HL-60/S4 treated with phorbol 12-myristate 13-acetate at 8.2 ng/mL for 4 days and 3 days (cell line): Measurements from ENCODE around the gene MAN1A1.
"Not testable (repeated sequence)": the region's sequence is repeated elsewhere in the genome, so short reads cannot be mapped to it uniquely, and the experiment has no call there.

Source experiments
- in situ Hi-C: fragments of 300-500 bp; cut with MboI; formaldehyde crosslinking; loops from 2 replicates; pipeline ENCODE4 v1.15.0; 2022; ENCODE audit warnings: low sequenced_read_pairs

MAN1A1 gene

DNA sequence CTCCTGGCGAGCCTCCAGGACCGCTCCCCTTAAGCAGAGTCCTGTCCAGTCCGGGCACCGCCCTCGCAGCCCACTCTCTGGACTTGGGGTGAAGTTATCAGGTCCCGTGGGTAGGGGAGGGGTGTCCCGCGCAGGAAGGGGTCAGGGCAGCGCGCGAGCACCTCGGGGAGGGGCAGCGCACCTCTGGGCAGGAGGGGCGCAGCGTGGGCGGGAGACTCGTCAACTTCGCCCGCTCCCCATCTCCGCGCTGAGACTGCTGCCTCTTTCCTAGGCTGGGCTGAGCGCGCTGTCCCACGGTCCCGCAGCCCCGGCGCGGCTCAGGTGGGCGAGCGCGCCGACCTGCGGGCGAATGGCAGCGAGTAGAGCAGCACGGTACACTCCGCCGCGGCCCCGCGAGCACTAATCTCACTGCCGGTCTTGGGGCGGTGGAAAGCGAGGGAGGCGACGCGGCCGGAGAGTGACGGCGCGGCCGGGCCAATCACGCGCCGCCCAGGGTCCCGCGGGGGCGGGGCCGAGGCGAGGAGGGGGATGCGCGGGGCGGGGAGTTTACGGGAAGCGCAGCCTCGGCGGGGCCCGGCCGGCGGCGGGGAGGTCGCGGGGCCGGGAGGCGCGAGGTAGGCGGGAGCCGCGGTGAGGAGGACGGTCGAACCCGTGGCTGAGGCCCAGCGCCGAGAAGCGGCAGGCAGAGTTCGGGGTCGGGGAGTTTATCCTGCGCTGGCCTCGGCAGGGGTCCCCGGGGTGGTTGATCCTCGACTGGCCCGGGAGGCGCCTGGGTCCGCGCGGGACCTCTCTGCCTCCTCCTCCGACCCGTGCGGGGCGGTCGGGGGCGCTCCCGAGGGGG is at the start of gene MAN1A1:
Gene MAN1A1 (minus strand): TSS at position 401 of the 841 bp plus-strand sequence. CDS start 696 bp downstream, outside the sequence.
- in situ Hi-C loops, result no loop called here

DNA sequence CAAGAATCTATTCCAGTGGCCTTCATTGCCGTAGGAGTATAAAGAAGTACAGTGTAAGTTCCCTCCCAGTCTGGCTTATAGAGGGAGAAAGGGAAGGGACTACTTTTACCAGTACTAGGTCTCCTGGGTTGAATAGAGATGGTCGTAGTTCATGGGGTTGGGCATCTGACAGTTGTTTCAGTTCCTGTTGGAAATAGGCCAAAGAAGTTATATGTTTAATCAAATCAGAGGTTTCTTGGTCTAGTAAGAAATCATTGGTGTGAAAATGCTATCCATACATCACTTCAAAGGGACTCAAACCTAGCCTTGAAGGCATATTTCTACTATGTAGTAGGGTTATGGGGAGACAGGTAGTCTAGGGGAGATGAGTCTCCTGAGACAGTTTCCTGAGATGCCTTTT is 45.6 kb upstream of the MAN1A1 start:
- in situ Hi-C loops, result no loop called here

DNA sequence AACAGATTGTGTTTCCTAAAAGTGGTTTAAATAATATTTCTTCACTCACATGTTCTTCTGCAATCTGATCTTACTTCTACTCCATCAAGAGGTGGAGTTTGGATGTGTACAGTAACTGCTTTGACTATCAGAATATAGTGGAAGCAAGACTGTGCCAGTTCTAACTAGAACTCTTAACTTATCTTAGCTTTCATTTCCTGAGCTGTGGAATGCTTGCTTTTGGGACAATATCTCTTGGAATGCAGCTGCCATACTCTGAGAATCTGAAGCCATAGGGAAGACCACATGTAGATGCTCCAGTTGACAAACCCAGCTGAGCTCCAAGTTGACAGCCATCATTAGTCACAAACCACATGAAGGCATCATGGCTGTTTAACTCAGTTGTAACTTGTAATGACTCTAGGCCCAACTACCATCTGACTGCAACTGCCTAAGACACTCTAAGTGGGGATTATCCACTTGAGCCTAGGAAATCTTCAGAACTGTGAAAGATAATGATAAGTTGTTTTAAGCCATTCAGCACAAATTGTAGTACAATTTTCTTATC is 40.8 kb upstream of the MAN1A1 start:
- in situ Hi-C loops, result no loop called here

DNA sequence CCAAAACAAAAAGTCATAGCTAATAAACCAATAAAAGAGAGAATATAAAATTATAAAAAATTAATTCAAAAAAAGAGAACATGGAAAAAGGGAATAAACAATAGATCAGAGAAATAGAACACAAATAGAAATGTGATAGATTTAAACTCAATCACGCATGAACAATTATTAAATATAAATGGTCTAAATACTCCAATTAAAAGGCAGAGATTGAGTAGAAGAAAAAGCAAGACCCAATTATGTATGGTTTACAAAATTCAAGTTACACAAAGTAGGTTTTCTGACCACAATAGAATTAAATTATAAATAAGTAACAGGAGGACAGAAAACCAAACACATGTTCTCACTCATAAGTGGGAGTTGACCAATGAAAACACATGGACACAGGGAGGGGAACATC is 36.4 kb upstream of the MAN1A1 start:
- in situ Hi-C loops, result no loop called here

DNA sequence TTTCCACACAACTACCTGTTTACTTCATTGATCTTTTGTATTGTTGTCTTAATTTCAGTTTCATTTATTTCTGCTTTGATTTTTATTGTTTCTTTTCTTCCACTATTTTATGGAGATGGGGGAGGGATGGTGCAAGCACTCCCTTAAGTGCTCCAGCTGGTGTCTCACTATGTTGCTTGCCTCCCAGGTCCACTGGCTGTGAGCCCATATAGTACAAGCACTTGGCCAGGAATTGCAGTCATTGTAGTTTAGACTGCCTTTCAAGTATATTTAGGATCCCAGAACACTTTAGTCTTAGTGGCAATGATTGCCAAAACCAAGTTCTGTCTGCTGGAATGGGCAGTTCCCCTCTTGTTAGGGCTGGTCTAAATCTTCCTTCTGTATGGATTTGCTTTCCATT is 34.9 kb upstream of the MAN1A1 start:
- in situ Hi-C loops, result no loop called here

DNA sequence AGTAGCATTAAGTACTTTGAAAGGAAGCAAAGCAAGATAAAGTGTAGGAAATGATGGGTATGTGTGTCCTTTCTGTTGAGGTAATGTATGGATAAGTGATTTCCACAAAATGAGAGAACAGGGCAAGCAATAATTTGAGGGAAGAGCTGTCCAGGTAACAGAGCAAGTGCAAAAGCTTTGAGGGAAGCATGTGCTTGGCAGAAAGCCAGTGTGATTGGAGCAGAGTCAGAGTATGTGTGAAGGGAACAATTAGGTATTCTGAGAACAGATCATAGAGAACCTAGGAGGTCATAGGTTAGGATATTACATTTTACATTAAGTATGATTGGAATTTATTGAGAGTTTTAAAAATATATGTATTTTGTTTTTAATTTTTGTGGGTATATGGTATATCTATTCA is 30.2 kb upstream of the MAN1A1 start:
- in situ Hi-C loops, result no loop called here

DNA sequence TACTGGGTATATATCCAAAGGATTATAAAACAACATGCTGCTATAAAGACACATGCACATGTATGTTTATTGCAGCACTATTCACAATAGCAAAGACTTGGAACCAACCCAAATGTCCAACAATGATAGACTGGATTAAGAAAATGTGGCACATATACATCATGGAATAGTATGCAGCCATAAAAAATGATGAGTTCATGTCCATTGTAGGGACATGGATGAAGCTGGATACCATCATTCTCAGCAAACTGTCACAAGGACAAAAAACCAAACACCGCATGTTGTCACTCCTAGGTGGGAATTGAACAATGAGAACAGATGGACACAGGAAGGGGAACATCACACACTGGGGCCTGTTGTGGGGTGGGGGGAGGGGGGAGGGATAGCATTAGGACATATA is 27.5 kb upstream of the MAN1A1 start:
- in situ Hi-C loops, result not testable (repeated sequence)

DNA sequence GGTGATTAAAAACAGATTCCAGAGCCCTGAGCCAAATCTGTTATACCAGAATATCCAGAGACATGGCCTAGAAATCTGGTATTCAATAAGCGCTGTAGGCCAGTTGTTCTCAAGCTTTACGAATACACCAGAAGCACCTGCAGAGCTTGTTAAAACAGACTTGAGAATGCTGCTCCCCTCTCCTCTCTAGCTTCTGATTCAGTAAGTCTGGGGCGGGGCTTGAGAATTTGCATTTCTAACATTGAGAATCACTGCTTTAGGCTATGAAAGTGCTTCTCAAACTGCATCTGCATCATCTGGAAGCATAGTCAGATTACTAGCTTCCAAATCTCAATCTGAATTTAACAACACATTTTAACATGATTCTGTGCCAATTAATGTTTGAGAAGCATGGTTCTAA is 20.5 kb upstream of the MAN1A1 start:
- in situ Hi-C loops, result no loop called here

DNA sequence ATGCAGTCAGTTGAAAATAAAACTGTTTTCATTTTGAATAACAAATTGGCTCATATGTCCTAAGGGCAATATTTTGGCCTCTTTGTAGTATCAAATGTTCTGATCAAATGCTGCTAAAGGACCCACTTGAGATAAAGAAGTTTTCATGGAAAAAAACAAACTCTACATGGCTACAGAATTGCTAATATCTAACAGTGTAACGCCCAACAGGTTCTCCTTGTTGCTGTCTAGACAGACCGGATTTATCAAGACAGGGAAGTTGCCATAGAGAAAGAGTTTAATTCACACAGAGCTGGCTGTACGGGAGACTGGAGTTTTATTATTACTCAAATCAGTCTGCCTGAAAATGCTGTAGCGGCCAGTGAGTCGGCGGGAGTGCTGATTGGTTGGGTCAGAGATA is 19.4 kb upstream of the MAN1A1 start:
- in situ Hi-C loops, result no loop called here

DNA sequence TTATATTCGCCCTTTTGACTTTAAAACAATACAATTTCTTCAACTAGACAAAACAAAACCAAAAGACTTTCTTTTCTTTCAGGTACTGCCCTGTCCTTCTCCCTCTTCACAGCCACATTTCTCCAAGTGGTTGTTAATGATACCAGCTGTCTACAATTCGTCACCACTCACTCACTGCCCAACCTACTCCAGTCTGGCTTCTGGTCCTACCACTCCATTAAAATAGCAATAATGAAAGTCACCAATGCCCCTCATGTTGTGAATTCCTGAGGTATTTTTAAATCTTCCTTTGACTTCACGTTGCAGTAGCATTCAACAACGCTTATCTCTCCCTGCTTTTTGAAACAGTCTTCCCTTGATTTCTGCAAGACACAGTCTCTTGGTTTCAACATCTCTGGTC is 11.6 kb upstream of the MAN1A1 start:
- in situ Hi-C loops, result no loop called here

DNA sequence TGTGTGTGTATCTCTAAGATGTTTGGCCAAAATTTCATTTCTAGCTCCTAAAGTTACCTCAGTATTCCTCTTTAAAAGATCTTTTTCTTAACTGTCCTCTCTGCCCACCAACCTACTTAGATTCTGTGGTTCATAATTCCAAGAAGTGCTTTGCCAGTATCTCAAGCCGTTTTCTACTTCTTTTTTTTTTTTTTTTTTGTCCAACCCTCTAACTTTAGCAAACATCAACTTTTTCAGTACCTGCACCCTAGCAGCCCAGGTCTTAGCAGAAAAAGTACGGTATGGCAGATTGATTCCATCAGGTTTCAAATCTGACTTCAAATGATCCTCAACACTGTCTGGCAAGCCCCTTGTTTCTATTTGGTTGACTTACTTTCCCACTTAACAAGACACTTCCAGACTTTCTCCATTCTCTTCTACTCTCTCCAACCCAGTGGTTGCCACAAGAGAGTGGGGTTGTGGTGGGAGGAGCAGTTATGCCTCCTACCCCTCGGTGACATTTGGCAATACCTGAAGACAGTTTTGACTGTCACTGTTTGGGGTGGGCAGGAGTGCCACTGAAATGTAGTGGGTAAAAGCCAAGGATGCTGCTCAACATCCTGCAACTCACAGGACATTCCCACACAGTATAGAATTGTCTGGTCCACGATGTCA is 10.8 kb upstream of the MAN1A1 start:
- in situ Hi-C loops, result no loop called here

DNA sequence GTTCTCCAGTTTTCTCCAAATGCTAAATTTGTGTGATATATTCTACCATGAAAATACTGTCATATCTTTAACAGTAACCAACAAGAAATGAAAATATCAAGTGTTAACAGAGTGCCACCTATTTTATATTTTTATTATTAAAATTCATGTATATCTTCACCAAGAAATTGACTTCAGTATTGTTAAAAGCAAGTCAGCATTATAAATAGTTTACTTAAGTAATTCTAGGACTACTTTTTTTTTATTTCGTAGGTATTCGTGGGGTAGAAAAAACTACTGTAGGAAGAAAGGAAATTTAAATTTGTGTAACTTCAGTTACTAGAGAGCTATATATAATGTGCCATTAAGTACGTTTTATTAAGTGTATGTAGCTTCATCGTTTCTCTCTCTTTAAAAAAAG is 6.3 kb upstream of the MAN1A1 start:
- in situ Hi-C loops, result no loop called here

DNA sequence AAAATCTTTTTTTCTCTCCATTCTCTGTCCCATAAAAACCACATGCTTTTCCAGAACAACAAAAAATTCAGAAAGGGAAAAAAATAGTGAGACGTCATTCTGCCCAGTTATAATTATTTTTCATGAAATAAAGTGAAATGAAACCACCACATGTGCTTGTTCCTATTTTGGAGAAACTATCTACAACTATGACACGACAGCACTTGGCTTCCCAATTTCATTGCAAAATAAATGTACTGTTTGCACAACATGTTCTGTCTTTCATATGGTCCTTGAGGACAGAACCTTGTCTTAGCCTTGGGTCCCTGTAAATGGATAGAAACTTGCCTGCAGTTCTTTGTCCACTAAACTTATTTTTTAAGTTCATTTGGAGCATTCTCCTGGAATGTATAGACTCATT is 5.6 kb upstream of the MAN1A1 start:
- in situ Hi-C loops, result no loop called here

DNA sequence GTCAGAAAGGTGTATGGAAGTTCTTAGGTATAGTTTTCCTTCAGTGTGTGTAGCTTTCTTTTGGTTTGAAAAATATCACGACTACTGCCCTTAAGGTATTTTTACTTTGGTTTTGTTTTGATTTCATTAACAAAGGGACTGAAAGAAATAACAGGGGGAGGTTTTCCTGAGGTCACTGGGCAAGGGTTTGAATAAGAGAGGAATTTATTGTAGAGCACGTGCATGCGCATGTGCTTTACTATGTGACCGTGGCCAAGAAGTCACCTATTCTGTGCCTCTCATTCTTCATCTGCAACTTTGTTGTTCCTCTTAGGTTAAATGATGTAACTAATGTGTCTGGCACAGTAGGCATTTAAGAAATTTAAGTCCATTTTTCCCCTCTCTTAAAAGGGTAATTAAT is 4.1 kb upstream of the MAN1A1 start:
- in situ Hi-C loops, result no loop called here

DNA sequence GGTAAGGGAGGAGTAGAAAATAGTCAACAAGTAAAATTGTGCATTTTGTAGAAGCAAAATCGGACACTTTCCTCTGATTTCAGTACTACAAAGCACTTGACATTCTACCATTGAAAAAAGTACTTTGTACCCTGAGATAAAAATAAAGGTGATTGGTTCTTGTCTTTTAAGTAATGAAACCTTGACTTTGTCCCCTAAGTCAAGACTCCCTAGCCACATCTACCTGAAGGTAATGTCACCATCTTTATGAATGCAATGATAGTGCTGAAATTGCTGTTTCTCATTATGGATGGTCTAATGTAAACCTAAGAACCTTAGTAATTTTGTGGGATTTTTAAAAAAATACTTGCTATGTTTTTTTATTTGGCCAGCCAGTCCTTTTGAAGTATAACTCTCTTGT is 2.4 kb upstream of the MAN1A1 start:
- in situ Hi-C loops, result no loop called here

DNA sequence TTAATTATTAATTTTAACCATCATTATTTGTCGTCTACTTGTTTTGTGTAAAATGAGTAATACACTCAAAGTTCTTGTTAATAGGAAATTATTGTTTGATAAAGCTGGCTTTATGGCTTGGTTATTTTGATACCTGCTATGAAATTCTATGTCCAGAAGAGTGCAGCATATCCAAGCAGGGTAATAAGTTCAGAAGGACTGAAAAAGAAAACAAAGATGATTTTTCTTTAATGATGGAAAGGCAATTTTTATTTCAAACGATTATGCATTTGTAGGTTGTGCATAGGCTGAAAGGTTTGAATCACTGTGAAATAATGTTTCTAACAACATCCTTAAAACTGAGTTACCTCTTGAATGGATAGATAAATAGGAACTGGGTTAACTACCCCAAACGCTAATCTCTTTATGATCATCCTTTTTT is 1.4 kb upstream of the MAN1A1 start:
- in situ Hi-C loops, result no loop called here

DNA sequence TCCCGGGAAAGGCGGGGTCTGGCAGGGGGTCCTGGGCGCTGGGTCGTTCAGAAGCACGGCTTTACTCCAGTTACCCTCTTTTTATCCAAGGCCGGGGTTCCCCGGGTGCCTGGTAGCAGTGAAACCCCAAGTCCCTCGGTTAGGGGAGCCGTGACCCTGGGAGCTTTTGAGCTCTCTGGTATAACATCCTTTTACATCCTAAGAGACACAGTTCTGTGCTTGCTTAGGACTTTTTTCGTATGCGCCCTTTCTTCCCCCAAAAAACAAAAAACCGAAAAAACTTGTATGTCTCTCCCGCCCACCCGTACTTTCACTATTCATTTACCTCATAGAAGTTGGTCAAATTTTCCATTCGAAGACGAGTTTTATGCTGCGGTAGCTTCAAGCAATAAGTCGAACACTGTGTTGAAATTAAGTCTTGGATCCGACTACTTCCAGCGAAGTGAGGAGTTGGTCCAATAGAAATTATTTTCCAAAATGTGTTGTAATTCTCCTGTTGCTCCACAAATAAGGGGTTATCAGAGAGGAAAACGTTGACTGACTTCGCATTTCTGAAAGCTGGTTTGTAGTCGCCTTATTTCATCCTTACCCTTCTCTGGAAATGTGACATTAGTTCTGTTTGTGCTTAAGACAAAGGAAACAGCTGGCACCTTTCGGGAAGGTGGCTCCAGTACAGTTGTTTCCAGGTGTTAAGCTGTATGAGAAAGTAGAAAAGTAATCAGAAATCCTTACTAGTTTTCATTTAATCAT is 816 bp upstream of the MAN1A1 start:
- in situ Hi-C loops, result no loop called here

DNA sequence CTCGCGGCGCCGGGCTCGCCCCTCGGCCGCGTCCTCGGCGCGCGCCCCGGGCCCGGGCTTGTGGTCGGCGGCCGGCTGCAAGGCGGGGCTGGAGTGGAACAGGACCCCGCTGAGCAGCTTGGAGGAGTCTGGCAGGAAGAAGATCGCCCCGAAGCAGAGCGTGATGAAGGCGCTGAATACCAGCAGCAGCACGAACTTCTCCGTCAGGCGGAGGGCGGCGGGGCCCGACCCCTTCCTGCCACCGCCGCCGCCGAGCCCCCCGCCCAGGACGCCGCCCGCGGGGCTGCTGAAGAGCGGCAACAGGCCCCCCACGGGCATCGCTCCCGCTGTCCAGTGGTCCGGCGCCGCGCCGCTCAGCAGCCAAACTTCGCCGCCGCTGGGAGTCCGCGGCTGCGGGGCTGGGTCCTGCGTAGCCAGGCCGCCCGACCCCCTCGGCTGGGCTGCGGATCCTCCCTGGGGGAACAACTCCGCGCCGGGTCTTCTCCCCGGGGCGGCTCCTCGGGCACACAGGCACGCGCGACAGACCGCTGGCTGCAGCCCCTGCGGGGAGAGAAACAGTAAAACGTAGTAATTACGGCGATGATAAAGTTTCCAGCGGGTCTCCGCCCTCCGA is 707 bp downstream of the MAN1A1 start:
- in situ Hi-C loops, result no loop called here

DNA sequence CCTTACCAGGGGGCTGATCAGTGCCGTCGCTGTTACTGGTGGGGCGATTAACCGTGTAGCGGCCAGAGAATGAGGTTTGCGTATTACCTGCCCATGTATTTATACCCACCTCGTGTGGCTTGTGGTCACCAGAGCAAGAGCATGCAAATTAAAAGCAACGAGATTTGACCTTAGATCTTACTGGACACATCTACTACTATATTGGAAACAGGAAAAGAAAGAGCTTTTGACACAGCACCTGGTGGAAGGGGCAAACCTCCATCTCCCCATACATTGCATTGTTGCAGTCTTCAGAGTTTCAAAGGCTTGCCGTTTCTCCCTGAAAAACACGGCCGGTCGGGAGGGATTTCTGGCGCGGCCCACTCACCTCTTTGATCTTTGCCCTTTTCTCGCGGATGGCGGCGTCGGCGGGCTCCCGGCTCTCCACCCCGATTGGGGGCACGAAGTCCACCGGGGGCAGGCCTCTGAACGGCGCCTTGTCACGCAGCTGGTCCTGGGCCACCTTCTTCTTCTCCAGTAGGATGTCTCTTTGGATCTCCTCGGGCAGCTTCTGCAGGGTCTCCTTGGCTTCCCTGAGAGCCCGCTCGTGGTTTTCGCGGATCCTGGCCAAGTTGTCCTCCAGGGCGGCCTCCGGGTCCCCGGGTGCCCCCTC is 1.3 kb downstream of the MAN1A1 start:
- in situ Hi-C loops, result no loop called here

DNA sequence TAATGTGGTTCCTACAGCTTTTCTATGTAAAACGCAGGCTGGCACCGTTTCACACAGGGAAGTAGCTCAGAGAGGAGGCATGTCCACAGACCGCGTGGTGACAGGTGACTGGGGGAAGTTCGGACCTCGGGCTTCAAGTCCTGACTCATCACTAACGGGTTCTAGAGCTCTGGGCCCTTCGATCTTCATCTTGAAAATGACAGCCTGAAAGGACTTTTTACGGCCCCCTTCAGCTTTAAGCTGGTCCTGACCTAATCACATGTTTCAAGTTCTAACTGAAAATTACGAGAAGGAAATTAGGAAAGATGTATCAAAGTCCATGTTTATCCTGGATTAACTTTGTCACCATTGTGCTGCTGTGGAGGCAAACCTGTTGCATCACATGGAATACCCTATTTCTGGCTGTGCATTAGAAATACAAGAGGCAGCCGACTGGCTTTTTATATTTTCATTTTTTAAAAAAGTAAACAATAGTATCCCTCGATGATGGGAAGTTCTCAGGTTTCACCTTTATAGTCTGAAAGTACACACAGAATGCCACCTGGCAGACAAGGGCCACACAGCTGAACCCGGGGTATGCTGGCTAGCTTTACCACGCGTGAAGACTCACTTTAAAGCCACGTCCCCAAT is 2.0 kb downstream of the MAN1A1 start:
- in situ Hi-C loops, result no loop called here
